ENCODE measurements around the gene COPE.
"Not testable (repeated sequence)": the region's sequence is repeated elsewhere in the genome, so short reads cannot be mapped to it uniquely, and the experiment has no call there.

The COPE gene

DNA sequence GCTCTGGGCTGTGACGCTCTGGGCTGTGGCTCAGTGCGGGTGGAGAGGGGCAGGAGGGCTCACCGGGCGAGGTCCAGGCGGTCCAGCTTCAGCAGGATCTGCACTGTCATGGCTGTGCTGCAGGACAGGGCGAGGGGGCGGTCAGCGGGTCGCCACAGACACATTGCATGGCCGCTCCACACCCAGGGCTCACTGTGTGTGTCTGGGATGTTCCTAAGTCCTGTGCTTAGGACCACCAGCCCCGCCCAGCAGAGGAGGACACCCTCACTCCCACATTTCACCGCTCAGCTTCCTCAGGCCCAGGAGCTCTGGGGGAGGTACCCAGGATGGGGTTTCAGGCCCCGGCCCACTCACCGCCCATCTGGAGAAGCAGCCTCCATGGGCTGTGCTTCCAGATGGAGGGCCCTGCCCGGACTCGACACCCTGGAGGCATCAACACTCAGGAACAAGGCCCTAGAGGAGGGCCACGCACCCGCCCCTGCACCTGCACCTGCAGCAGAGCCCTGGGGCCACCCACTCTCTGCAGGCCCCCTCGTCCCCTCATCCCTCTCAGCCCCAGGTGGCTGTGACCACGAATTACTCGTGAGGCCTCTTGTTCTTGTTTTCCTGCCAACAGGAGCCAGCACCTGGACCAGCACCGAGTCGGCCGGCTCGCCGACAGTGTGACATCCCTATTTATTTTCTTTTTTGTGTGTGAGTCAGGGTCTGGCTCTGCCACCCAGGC lies 13.5 kb downstream of the COPE start:
- no peak for DNase-seq

DNA sequence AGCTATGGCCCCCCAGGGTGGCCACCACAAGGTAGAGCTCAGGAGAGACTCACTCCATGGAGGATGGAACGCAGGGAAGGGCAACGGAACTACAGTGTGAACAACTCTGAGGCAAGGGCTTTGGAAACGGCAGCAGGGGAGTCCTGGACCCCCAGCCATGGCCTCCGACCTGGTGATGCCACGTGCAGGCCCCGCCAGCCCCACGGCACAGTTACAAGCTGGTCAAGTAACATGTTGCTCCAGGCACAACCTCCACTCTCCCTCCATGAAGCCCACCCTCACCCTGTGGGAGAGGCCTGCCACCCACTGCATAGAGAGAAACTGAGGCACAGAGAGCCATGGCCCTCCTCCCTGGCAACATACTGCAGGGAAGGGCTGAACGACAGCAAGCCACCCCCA lies 14.1 kb downstream of the COPE start:
- no peak for DNase-seq

DNA sequence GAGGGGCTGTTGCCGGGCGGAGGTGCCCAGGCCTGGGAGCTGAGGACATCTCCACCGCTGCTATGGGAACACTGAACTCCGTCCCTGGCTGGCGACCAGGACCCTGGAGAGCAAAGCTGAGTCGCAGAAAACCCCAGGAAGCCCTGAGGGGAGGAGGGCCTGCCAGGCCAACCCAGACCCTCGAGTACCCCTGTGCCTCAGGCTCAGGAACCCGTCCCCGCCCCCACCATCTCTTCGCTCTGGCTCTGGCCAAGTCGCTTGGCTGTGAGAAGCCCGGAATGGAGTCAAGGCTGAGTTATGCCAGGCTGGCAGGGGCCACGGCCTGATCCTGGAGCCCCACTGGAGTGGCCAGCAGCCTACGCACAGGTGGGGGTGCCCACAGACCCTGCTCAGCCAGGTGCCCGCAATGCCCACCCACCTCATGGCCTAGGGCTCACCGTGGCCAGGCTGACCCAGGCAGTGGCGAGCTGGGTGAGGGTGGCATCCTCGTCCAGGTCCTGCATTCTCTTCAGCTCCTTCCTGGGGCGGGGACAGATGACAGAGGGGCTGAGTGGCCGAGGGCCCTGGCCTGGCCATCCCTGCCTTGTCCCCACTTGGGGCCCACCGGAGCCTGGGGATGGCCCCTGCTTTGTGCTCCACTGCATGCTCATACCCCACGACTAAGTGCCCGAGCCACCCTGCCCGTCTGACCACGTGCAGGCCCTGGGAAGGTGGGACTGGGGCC lies 14.7 kb downstream of the COPE start:
- no peak for DNase-seq

DNA sequence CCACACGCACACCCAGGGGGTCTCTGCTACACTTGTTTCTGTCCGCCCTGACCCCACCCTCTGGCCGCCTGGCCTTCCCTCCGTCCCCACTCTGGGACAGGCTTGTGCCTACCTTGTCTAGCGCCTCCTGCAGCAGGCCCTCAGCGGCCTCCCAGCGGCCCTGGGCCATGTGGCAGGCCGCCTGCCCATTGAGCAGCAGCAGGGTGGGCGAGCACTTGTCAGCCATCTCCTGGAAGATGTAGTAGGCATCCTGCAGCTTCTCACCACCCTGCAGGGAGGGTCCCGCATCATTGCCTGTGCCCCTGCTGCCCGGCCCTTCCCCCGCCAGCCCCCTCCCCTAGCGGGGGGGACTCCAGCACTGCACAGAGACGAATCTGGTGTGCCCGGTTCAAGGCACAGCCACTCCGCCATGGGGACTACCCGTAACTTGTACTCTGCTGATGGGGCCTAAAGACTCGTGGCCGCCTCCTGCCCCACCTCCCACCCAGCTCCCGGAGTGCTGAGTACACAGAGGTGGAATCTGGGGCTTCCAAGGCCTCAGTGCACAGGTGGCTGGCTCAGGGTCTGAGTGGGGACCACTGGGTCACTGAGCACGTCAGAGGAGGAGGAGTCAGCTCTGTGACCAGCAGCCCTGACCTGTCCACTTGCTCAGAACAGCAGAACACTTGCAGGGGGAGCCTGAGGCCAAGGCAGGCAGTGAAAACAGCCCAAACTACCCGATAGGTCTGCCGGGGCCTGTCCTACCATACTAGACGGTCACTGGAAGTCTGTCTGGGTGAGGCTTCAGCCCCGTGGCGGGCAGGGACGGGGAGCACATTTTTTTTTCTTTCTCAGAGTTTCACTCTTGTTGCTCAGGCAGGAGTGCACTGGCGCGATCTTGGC lies 15.8 kb downstream of the COPE start:
- DNase-seq = no peak

DNA sequence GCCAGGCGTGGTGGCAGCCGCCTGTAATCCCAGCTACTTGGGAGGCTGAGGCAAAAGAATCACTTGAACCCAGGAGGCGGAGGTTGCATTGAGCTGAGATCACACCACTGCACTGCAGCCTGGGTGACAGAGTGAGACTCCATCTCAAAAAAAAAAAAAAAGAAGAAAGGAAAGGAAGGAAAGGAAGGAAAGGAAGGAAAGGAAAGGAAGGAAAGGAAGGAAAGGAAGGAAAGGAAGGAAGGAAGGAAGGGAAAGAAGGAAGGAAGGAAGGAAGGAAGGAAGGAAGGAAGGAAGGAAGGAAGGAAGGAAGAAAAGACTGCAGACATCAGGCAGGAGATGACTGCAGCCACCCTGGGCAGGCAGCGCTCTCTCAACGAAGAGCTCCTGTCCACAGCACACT lies 16.7 kb downstream of the COPE start:
- DNase-seq = not testable (repeated sequence)

DNA sequence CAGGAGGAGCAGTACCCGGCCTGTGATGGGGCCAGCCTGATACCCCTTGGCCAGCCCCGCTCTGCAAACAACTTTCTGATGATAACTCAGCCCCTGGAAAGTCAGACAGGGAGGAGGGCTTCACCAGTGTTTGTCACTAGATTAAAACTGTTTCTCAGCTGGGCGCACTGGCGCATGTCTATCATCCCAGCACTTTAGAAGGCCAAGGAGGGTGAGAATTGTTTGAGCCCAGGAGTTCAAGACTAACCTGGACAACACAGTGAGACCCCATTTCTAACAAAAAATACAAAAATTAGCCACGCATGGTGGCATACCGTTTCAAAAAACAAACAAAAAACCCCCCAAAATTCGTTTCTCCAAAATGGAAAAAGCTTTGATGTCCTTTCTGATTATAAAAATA lies 17.7 kb downstream of the COPE start:
- DNase-seq = no peak

DNA sequence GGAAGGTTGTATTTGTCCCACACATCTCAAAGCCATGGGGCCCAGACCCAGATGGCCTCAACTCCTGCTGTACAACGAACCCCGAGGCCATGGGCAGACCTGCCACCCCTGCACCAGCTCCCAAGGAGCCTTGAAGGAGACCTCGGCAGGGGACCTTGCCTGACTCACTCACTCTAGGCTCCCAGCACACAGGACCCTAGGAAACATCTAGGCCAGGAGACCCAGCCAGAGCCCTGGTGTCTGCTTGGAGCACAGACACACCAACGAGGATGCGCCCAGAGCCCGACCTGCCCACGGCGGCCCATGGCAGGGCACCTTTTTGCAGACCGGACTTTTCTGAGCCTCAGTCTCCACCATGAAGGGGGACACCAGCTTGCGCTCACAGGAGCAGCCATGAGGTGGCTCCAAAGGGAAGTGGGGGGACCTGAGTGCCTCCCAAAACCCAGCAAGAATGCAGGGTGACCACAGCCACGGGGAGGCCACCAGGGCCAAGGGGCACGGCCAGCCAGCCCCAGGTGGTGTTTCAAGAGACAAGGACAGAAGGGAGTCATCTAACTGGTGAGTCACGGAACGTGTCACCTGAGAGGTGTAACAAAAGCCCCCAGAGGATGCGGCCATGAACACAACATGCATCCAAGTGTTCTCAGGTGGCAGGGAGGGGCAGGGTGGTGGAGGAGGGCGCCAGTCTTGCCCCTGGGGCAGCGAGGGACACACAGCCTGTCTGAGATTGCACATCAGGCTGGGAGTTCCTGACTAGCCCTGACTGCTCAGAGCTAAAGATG lies 18.3 kb downstream of the COPE start:
- no peak for DNase-seq

DNA sequence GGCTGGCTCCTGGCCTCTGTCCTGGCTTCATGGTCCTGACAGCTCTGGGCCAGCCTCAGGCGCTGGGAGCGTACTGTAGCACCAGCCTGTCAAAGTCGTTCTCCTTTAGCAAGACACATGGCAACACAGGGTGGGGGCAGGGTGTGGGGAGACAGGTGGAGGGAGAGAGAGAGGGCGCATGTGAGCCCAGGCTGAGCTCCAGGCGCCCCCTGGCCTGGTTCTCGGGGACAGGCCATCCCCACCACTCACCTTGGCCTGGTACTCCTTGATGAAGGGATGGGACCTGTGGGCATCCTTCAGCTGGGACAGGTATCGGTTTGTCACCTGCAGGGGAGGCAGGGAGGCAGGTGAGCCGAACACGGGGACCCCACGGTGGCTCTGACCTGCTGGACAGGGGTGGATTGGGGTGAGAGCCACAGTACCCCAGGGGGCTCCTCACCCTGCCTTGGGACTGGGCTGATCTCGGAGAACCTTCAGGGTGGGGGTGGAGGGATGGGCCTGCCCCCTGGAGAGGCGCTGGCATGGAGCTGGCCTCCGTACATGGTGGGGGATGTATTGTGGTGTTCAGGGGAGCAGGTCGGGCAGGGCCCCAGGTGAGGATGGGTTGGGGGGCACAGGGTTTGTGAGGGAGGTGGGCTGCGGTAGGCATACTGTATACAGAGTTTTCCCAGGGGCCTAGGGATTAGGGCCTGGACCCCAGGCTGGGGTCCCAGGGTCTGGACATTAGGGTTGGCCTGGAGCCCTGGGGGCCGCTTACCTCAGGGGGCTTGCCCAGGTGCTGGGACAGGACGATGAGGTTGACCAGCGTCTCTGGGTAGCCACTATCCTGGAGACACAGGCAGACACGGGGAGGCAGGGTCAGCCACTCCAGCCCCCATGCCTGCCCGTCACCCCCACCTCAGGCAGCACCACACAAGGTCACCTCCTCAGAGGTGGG lies 19.3 kb downstream of the COPE start:
- peak; percentile 14 for DNase-seq

DNA sequence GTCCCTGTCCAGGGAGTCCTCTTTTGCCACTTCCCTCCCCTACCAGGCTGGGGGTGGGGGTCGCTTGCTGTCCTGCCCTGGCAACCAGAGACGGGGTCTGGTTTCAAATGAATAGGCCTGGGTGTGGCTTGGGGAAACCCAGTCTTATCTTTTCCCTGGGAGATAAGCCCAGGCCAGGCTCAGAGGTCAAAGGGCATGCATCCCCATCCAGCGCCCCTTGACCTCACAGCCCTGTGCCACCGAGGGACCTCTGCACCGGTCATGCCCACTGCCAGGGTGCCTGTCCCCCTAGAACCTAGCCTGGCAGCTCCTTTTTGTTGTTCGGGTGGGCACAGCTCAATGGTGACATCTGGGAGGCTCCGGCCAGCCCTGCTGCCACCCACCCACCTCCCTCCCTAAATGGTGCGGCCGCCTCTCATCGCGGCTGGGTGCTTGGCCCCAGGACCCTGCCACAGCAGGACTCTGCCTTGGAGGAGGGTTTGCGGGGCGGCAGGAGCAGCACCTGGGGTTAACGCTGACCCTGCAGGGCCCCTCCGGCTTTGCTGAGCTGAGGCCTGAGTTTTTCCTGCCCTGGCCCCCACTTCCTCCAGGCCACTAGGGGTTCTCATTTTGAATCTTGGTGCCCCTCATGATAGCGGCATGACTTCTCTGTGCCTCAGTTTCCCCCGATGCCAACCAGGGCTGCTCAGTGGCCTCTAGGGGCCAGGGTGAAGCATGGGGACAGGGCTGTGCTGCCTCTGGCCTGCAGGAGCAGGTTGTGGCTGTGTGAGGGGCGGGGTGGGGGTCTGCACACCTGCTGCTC lies 20.4 kb downstream of the COPE start:
- DNase-seq = no peak

DNA sequence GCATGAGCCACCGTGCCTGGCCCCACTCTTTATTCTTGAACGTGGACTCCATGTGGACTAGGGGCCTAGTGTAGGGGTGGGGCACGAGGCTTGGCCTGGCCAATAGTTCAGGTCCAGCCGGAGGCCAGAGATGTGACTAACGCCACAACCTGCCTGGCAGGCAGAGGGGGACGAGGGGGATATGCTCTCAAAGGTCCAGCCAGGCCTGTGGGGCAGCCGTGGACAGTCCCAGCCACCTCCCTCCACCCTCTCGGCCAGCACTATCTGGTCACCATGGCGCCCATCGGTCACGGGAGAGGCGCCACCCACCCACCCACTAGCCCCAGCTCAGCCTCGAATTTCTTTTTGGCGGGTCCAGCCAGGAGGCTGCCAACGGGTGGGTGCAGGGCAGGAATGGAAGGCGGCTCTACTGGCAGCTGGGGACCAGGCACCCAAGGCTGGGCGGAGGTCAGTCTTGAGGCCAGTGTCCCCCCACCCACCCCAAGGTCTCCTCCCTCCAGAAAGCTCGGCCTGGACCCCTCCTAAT lies 21.0 kb downstream of the COPE start:
- DNase-seq = no peak

DNA sequence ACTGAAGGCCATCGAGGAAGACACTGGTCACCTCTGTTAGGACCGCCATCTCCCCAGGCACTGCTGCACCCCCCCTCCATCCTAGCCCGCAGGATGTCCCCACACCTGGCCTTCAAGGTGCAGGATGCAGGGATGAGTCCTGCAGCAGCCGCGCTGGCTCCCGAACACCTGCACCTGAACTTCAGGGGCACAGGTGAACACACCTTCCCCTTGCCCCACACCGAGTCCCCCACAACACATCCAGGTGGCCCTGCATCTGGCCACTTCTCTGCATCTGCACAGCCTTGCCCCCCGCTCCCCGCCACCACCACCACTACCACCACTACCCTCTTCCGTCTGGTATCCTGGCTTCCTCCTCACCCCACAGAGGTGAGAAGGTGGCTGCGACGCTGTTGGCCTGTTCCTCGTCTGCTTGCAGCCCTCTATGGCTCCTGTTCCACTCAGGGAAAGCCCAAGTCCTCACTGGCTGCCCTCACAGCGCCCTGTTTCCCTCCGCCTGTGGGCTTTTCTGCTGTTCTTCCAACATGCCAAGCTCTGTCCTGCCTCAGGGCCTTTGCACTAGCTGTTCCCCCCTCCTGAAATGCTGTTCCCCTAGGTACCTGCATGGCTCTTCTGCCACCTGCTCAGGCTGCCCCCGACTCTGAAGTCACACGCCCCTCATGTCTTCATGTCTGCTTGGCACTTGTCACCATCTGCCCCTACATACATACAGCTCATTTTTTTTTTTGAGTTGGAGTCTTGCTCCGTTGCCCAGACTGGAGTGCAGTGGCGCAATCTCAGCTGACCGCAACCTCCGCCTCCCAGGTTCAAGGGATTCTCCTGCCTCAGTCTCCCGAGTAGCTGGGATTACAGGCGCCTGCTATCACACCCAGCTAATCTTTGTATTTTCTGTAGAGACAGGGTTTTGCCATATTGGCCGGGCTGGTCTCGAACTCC lies 21.8 kb downstream of the COPE start:
- peak; percentile 20 for DNase-seq

DNA sequence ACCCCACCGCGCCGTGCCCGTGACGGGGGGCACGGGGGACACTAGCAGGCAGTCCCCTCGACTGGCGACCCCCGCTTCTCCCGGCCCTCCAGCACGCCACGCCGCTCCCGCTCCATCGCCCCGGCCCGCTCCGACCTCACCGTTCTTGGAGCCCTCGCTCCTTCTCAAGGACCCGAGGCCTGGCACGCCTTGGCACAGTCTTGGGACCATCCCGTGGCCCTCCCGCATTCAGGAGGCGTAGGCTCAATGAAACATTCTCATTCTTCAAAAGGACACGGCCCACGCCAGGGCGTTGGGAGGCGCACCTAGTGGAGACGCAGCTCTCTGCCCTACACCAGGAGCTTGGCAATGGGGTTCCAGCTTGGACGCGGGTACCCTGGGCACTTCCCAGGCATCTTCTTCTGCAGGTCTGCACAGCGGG lies 22.8 kb downstream of the COPE start:
- peak; percentile 59 for DNase-seq

DNA sequence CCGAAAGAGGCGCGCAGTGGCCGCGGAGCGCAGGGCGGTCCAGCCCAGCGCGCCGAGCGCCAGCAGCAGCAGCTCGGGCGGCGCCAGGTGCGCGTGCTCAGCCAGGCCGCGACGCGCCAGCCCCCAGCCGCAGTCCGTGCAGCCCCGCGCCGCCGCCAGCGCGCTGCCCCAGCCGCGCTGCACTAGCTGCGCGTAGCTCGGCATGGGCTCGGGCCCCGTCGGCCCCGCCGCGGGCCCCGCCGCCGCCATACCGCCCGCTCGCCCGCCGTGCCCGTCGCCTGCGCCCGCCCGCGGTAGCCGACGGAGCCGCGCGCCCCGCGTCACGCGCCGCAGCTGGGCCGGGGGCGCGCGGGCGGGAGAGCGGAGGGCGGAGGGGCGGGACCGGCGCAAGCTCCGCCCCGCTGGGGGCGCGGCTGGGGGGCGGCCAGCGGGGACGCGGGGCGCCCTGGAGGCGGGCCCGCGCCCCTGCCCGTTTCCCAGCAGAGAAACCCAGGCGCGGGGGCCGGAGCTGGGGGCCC lies 23.3 kb downstream of the COPE start, which contains the start of gene CERS1:
CERS1 (minus strand) TSS at position 335 of the 518 bp plus-strand sequence; CDS start at position 249, 86 bp downstream.
- peak; percentile 56 for DNase-seq

DNA sequence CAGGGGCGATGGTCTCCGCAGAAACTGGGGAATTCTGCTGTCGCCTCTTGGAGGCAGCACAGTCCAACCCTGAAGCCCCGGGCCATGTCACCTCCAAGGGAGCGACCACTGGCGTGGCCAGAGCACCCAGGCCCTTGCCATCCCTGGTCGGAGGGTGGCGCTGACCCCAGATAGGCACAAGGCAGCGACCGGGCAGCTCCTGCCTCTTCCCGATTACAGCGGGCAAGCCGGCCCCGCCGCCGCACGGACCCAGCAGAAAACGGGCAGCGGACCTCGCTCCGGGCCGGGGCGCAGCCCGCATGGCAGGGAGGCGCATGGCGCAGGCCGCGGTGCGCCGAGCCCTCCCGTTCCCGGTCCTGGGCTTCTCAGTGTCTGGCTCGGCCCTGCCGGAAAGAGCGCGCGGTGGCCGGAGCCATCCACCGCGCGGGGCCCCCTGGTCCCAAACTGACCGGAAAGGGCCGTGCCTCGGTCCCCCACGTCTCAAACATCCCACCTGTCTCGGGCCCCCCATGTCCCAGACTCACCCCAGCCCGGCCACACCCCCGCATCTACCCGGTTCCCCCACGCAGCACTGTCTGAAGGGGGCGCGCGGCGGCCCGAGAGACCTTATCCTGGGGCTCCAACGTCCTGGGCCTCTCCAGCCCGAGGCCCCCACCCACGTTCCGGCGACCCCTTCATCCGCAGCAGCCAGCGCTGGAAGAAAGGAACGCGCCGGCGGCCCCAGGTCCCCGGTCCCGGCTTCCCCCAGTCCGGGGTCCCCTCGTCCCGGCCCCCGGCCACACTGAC lies 24.0 kb downstream of the COPE start:
- peak; percentile 69 for DNase-seq

DNA sequence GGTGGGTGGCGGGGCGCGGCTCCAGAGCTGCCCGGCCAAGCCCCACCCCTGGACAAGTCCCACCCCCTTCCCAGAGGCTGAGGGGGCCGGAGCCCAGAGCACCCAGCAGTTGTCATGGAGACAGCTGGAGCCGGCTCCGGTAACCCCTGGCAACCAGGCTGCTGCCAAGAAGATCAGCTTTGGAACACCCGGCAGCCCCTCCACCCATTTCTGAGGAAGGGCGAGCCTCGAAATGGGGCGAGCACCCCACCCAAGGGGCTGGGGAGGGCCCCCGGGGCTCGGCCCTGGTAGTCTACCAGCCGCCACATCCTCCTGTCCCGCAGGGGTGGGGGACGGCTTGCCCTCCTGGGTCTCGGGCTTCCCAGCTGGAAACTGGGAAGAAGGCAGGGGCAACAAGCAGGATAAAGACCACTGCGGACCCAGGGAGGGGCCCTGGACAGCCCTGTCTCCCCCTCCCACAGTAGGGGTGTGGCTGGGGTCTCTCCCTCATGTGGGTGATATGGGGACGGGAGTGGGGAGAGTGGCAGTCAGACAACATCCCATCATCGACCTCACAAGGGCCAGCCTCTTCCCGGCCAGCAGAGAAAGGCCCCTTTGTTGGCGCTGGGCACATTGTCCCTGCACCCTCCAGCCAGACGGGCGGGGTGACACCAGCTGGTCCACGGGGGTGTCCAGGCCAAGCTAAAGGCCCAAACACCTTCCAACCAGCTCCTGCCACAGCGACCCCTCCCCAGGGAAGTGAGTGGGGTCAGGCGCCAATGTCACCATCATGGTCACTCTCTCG lies 24.7 kb downstream of the COPE start:
- peak; percentile 69 for DNase-seq

DNA sequence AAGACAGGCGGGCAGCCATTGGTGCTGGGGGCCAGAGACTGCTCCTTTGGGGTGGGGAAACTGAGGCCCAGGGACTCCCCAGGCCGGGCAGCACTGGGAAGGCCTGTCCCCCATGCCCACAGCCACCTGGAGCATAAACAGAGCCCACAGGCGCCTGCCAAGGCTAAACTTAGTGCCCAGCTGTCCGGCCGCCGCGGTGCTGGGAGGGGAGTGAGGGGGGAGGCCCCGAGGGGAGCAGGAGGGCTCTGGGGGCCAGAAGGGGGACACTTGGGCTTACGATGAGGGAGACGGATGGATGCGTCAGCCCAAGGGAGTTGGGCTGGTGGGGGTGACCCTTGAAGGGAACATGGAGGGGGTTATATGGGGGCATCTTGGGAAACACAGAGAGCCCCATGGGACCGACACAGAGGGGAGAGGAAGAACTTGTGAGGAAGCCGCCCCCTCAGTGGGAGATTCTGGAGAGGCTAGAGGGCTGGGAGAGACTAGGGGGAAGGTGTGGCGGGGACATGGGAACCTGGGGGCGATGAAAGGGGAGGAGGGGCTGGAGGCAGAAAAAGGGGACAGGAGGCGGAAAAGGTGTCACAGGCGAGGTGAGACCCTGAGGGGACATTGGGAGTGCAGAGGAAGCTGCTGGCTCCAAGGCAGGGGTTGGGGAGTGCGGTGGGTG lies 25.5 kb downstream of the COPE start:
- no peak for DNase-seq

Measured in DMS53 (cell line).